ENCODE data around the gene LYSMD3.
A peak's percentile ranks its signal among the peaks of the same experiment; 100 is the strongest.

LYSMD3 gene

GRCh38 chr5:90479611-90480385 lies 49.6 kb downstream of the LYSMD3 start:
- TF ChIP-seq CTCF (IDR thresholded peaks at IDR 0.05; ENCODE audit: low read depth, low read length) = no peak
- H3K36me3 ChIP-seq = no peaks in the 10 kb centered on the region
- no peak overlapping the region for H3K4me3 ChIP-seq (ENCODE audit: low read depth, low read length)
- H3K27ac ChIP-seq = no peak overlapping the region
- H3K9me3 ChIP-seq (ENCODE audit: severe bottlenecking) = no peaks in the 10 kb centered on the region
- no peak for DNase-seq
- H3K27me3 ChIP-seq (ENCODE audit: insufficient read depth, low read depth, severe bottlenecking) = no peaks in the 10 kb centered on the region

DNA sequence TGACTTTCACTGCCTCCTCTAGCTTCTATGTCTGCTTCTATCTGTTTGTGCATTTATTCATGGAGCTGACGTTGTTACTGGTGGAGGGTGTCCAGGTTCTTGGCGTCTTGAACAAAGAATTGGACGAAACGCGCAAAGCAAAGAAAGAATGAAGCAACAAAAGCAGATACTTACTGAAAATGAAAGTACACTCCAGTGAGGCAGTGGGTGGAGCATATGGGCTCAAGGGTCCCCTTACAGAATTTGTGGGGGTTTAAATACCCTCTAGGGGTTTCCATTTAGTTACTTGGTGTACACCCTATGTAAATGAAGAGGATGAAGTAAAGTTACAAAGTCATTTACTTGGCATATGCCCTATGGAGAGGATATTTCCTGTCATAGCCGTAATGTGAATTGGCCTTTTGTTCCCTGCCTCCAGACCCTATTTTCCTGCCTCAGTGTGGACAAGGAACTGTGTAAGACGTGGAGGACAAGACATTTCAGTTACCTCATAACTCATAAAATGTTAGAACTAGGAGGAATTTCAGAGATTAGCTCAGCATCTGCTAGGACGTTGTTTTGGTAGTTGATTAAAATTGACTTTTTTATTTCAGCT lies 51.7 kb downstream of the LYSMD3 start:
- no peaks in the 10 kb centered on the region for H3K9me3 ChIP-seq (ENCODE audit: severe bottlenecking)
- H3K27me3 ChIP-seq (ENCODE audit: insufficient read depth, low read depth, severe bottlenecking) = no peaks in the 10 kb centered on the region
- H3K4me3 ChIP-seq (ENCODE audit: low read depth, low read length) = no peak overlapping the region
- H3K36me3 ChIP-seq = no peaks in the 10 kb centered on the region
- no peak for TF ChIP-seq CTCF (IDR thresholded peaks at IDR 0.05; ENCODE audit: low read depth, low read length)
- no peak overlapping the region for H3K27ac ChIP-seq
- DNase-seq = no peak

DNA sequence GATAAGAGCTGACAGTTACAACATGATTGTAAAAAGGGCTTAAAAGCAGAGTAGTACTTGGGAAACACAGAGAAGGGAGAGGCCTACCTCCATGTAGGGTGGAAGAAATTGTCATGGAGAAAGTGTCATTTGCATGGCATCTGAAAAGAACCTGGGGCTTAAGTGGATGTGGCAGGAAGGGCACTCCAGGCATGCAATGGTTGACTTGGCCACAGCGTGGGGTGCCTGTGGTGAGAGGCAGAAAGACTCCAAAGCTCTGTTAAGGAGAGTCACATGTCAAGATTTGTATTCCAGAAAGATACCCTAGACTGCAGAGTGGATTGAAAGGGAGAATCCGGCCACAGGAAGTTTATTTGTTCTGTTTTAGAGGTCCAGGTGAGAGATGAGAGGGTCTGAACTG lies 52.3 kb downstream of the LYSMD3 start:
- TF ChIP-seq CTCF (IDR thresholded peaks at IDR 0.05; ENCODE audit: low read depth, low read length) = no peak
- no peak overlapping the region for H3K4me3 ChIP-seq (ENCODE audit: low read depth, low read length)
- no peaks in the 10 kb centered on the region for H3K9me3 ChIP-seq (ENCODE audit: severe bottlenecking)
- no peak overlapping the region for H3K27ac ChIP-seq
- DNase-seq = no peak
- H3K27me3 ChIP-seq (ENCODE audit: insufficient read depth, low read depth, severe bottlenecking) = no peaks in the 10 kb centered on the region
- H3K36me3 ChIP-seq = no peaks in the 10 kb centered on the region

- H3K27me3 ChIP-seq (ENCODE audit: insufficient read depth, low read depth, severe bottlenecking) = no peaks in the 10 kb centered on the region
- no peak overlapping the region for H3K27ac ChIP-seq
- no peaks in the 10 kb centered on the region for H3K36me3 ChIP-seq
- H3K9me3 ChIP-seq (ENCODE audit: severe bottlenecking) = no peaks in the 10 kb centered on the region
- H3K4me3 ChIP-seq (ENCODE audit: low read depth, low read length) = no peak overlapping the region
- DNase-seq = no peak
- no peak for TF ChIP-seq CTCF (IDR thresholded peaks at IDR 0.05; ENCODE audit: low read depth, low read length)
Measured at GRCh38 chr5:90476391-90476790, 53.0 kb downstream of the LYSMD3 start.

- no peak for DNase-seq
- no peaks in the 10 kb centered on the region for H3K27me3 ChIP-seq (ENCODE audit: insufficient read depth, low read depth, severe bottlenecking)
- peak overlapping the region; percentile 55 for H3K4me3 ChIP-seq (ENCODE audit: low read depth, low read length)
- no peak for TF ChIP-seq CTCF (IDR thresholded peaks at IDR 0.05; ENCODE audit: low read depth, low read length)
- H3K36me3 ChIP-seq = no peaks in the 10 kb centered on the region
- no peak overlapping the region for H3K27ac ChIP-seq
- no peaks in the 10 kb centered on the region for H3K9me3 ChIP-seq (ENCODE audit: severe bottlenecking)
Measured at GRCh38 chr5:90475436-90475980, 53.9 kb downstream of the LYSMD3 start.
